DMS153 treated with DMSO at 0.1 percent for 48 hours (cell line): ENCODE data around the gene DOCK1.
"Not testable (repeated sequence)": the region's sequence is repeated elsewhere in the genome, so short reads cannot be mapped to it uniquely, and the experiment has no call there.

Source experiments
- DNase-seq: peaks from one replicate; lab custom pipeline; 2025; ENCODE audit not compliant: unreplicated experiment; lab: John Stamatoyannopoulos, UW

Gene DOCK1

GRCh38 chr10:126902157-126902556, 3.1 kb upstream of the DOCK1 start:
- no peak for DNase-seq

GRCh38 chr10:126903656-126904360, 1.4 kb upstream of the DOCK1 start:
- no peak for DNase-seq

- DNase-seq = no peak
Measured at GRCh38 chr10:126904516-126904817, 761 bp upstream of the DOCK1 start.

DNA sequence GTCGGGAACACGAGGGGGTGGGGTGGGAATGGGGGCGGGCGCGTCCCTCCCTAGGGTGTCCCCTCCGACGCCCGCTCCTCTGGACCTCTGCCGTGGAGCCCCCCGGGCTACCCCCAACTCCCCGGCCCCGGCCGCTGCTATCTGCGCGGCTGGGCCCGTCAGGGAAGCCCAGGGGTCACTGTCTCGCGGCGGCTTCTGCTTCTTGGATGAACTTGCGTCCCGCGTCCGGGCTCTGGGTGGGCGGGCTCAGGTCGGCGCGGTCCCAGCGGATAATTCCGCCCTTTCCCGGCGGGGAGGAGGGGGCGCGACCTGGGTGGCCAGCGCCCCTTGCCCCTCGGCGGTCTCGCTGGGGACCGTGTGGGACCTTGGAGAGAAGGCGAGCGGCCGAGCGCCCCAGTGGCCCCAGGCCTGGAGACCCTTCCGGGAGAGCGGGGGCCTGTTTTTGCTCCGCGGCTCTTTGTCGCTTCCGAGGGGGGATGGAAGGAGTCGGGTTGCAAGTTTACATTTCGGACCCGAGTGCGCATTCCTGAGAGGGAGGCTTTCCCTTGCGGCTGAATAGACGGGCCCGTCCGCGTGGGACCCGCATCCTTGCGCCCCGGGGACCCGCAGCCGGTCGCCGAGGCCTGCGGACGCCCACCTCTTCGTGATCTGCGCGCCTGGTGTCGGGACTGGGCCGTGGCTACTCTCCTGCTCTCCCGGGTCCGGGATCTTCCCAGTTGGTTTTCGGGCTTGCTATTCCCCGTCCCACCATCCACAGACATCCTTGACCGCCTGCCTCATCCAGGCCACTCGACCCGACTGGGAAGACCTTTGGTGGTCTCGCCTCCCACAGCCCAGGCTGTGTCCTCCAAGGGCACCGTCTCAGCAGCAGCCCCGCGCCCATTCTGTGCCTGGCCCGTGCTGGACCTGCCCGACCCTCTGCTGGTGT, 812 bp downstream of the DOCK1 start:
- DNase-seq = no peak

DNA sequence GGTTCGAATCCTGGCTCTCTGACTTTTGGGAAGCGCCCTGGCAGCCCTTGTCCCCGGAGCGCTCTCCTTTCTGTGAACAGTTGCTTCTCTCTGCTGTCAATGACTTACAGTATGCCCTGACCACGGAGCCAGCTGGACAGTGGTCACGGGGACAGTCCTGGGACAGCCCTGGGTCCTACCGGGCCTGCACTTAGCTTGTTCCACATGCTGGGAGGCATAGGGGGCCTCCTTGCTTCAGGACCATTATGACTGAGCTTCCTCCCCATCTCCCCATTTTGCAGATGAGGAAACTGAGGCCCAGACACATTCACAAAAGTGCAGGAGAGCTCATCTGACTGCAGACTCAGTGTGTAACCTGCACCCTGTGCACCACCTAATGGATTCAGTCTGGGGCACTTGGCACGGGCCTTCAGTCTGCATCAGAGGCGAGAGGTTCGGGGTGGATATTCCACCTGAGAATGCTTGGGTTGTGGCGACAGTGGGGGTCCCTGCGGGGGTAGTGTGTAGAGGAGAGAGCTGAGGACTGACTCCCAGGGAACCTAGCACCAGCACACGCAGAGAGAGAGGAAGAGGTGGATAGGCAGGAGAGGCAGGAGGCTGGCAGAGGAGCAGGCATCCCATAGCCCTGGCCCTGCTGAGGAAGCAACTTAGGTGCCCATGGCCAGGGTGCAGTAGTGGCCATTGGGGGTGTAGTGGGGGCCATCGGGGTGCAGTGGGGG, 1.6 kb downstream of the DOCK1 start:
- no peak for DNase-seq

DNA sequence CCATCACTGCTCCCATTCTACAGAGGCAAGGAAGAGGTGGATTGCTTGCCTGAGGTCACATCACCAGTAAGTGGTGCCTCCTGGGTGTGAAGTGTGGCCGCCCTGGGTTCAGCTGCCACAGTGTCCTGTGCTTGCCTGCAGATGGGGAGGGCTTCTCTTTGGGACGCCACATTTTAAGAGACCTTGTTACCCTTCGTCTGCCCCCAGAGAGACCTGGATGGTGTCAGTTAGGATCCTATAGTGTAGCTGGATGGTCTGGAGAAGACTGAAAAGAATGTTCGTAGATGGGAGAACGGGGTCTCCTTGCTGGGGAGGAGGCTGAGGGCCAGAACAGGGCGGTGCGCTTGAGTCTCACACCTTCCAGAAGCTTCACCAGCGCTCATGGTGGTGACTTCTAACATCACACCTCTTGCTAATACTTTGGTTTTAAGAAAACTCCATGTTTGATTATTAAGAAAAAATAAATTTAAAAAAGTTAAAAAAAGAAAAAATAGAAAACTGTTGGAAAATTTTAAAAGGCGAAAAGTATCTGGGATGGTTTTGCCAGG, 2.3 kb downstream of the DOCK1 start:
- DNase-seq = no peak

- no peak for DNase-seq
Measured at GRCh38 chr10:126908225-126908624, 3.0 kb downstream of the DOCK1 start.

DNA sequence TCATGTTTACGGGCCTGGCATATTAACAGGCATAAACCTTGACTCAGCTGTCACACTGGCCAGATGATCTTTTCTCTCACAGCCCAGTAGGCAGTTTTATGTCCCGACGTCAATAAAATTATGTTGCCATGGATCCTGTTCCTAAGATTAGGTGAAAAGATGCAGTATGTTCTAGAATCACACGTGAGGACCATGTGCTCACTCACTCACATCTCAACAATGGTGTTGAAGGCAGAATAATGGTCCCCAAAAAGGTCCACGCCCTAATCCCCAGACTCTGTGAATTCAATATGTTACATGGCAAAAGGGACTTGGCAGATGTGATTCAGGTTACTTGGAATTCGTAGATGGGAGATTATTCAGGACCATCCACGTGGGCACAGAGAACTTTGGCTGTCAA, 3.5 kb downstream of the DOCK1 start:
- no peak for DNase-seq

GRCh38 chr10:126909147-126909546, 3.9 kb downstream of the DOCK1 start:
- no peak for DNase-seq

- no peak for DNase-seq
Measured at GRCh38 chr10:126910196-126910595, 5.0 kb downstream of the DOCK1 start.

DNA sequence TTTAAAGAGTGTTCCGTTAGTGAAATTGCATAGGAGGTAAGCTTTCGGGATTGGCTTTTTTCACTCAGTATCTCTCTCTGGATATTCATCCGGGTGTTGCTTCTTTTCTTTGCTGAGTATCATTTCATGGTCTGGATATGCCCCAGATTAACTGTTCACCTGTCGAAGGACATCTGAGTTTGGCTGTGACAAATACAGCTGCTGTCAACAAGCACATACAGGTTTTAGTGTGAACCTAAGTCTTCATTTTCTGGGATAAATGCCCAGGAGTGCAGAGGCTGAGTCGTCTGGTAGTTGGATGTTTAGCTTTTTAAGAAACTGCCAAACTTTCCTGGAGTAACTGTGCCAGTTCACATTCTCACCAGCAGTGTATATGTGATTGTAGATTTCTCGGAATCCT, 5.6 kb downstream of the DOCK1 start:
- no peak for DNase-seq

GRCh38 chr10:126911301-126911700, 6.1 kb downstream of the DOCK1 start:
- no peak for DNase-seq

GRCh38 chr10:126913316-126913715, 8.1 kb downstream of the DOCK1 start:
- DNase-seq = no peak

- DNase-seq = no peak
Measured at GRCh38 chr10:126914561-126914960, 9.3 kb downstream of the DOCK1 start.

DNA sequence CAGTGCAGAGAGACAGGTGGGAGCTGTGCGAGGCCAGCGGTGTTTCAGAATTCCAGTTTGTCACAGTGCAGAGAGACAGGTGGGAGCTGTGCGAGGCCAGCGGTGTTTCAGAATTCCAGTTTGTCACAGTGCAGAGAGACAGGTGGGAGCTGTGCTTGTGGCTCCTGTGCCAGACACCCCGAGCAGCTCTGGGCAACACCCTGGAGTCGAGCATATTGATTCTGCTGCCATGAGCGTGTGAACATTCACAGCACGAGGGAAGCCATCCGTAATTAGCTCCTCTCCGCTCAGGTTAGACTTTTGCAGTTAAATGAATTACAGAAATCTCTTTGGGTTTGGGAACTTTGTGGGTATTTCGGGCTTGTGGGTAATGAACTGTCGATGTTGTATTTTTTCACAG, 11.7 kb downstream of the DOCK1 start:
- not testable (repeated sequence) for DNase-seq

- no peak for DNase-seq
Measured at GRCh38 chr10:126917375-126917774, 12.1 kb downstream of the DOCK1 start.

DNA sequence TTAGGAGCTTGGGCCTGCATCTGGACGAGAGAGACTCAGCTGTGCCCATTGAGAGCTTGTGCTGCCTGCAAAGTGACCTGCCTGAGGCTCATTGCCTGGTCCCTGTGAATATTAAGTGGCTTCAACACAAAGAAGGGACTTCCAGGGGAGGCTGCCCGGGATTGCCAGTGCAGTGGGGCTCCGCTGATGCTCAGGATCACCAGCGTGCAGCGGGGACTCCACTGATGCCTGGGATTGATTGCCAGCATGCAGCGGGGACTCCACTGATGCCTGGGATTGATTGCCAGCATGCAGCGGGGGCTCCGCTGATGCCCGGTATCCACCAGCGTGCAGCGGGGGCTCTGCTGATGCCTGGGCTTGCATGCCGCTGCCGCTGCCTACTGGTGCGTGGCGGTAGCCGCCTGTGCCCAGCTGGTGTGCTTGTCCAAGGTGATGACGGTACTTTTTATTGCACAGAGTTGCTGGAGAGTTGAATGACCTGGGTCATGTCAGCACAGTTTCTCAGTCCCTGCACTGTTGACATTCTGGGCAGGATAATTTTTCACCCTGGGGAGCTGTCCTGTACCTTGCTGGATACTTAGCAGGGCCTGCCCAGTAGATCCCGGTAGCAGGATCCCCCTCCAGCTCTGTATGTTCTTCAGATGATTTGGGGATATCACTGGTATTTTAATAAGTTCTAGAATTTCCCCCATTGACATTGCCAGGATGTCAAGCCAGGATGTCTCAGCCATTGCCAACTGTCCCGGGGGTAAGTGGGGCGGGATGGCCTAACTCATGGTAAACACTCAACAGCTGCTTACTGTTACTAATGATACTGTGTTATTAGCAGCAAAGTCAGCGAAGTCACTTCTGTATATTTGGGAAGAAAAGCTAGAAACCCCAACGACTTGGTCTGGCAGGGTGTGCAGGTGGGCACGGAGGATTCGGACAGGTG, 13.0 kb downstream of the DOCK1 start:
- no peak for DNase-seq

GRCh38 chr10:126919426-126919825, 14.2 kb downstream of the DOCK1 start:
- DNase-seq = no peak

DNA sequence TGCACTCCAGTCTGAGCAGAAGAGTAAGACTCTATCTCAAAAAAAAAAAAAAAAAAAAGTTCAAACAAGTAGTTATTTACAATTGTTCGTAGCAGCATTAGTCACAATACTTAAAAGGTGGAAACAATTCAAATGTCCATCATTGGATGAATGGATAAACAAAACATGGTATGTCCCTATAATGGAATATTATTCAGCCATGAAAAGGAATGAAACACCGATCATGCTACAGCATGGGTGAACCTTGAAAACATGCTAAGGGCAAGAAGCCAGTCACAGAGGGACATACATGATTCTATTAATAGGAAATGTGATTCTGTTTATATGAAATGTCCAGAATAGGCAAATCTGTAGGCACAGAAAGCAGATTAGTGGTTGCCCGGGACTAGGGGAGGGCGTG, 15.9 kb downstream of the DOCK1 start:
- no peak for DNase-seq

GRCh38 chr10:126921974-126922525, 16.8 kb downstream of the DOCK1 start:
- DNase-seq = no peak
